Endothelial cell of umbilical vein (primary cell): ENCODE results near the gene GRM5. TPM values are rescaled to one million over a fixed set of nuclear protein-coding genes. Genes with fewer than 3 reads are reported as not detected.
"Not testable (repeated sequence)": the region's sequence is repeated elsewhere in the genome, so short reads cannot be mapped to it uniquely, and the experiment has no call there.

Source experiments
- BruUV-seq: library from RNA; stranded (reverse); fragments of 400-500 nt; replicated peaks from 2 replicates; lab custom pipeline; 2021; lab: Mats Ljungman, UMichigan
- CTCF ChIA-PET: fragments of 300-600, 350-600 bp; sonication (Branson Sonifier 250); formaldehyde crosslinking; loops from one replicate; lab custom pipeline; 2021; ENCODE audit warnings: antibody characterized with exemption, inconsistent platforms; lab: Charles Lee
- POLR2A ChIA-PET: fragments of 300-600, 350-600 bp; sonication (Branson Sonifier 250); formaldehyde crosslinking; loops from one replicate; lab custom pipeline; 2021; ENCODE audit warnings: antibody characterized with exemption, inconsistent platforms; lab: Charles Lee
- DNase-seq: peaks from one replicate; pipeline ENCODE4 v3.0.0-alpha.2; 2011; ENCODE audit warnings: low read depth, low spot score
- FAIRE-seq: peaks from 2 replicates; lab custom pipeline; 2011; peaks lifted over from hg19 to GRCh38; lab: Jason Lieb, UNC
- H2AFZ ChIP-seq: 2 replicates; pipeline ENCODE4 v1.6.0; 2012; ENCODE audit warnings: low read depth, low read length, control low read depth, inconsistent platforms
- H3K27ac ChIP-seq: 2 replicates; pipeline ENCODE4 v1.5.1; 2011; ENCODE audit warnings: low read depth, mild to moderate bottlenecking, control low read depth, low read length, moderate library complexity; ENCODE audit not compliant: insufficient read depth
- H3K27me3 ChIP-seq, 2 experiments: 2 replicates each; pipeline versions ENCODE4 v1.6.0 to v1.6.1; 2011; ENCODE audit warnings: low read length in 2 of 2, mixed read lengths in 1 of 2; ENCODE audit not compliant: control insufficient read depth in 2 of 2, insufficient read depth in 2 of 2
- H3K36me3 ChIP-seq, 2 experiments: 2 replicates in 1 of 2; 3 replicates in 1 of 2; pipeline ENCODE4 v1.5.1; 2011; ENCODE audit warnings: low read length in 2 of 2, mild to moderate bottlenecking in 1 of 2, moderate library complexity in 1 of 2; ENCODE audit not compliant: control insufficient read depth in 2 of 2, insufficient read depth in 2 of 2; ENCODE audit errors: extremely low read depth in 1 of 2
- H3K4me1 ChIP-seq: 3 replicates; pipeline ENCODE4 v1.5.1; 2011; ENCODE audit warnings: mild to moderate bottlenecking, low read length; ENCODE audit not compliant: control insufficient read depth, insufficient read depth; ENCODE audit errors: extremely low read depth
- H3K4me2 ChIP-seq: 2 replicates; pipeline ENCODE4 v1.6.1; 2011; ENCODE audit warnings: low read length, control low read depth, mixed read lengths; ENCODE audit not compliant: insufficient read depth
- H3K4me3 ChIP-seq, 3 experiments: fragments of 200-600 bp in 1 of 3; sonication (generic), shearing (Covaris generic) in 1 of 3; replicated peaks in 1 of 3; 2 replicates each; pipeline ENCODE4 v1.5.1; 2011 to 2016; ENCODE audit warnings: control low read depth in 3 of 3, low read length in 3 of 3, mild to moderate bottlenecking in 2 of 3, inconsistent platforms in 1 of 3, low read depth in 1 of 3, moderate library complexity in 1 of 3; ENCODE audit not compliant: insufficient read depth in 1 of 3
- H3K79me2 ChIP-seq: 2 replicates; pipeline ENCODE4 v1.6.0; 2012; ENCODE audit warnings: low read length, inconsistent platforms; ENCODE audit not compliant: control insufficient read depth, insufficient read depth
- H3K9ac ChIP-seq: replicated peaks from 2 replicates; pipeline ENCODE3; 2011; ENCODE audit warnings: low read length, control low read depth; ENCODE audit not compliant: insufficient read depth; ENCODE audit errors: extremely low read depth
- H3K9me1 ChIP-seq: replicated peaks from 3 replicates; pipeline ENCODE4 v1.6.0; 2011; ENCODE audit warnings: mild to moderate bottlenecking, low read length; ENCODE audit not compliant: control insufficient read depth, insufficient read depth; ENCODE audit errors: extremely low read depth
- H3K9me3 ChIP-seq: replicated peaks from 2 replicates; pipeline ENCODE4 v1.5.1; 2012; ENCODE audit warnings: low read length, inconsistent platforms; ENCODE audit not compliant: control insufficient read depth, insufficient read depth
- H4K20me1 ChIP-seq: replicated peaks from 2 replicates; pipeline ENCODE3; 2011; ENCODE audit warnings: mild to moderate bottlenecking, low read length; ENCODE audit not compliant: control insufficient read depth, insufficient read depth; ENCODE audit errors: extremely low read depth
- CTCF ChIP-seq, 2 donors: IDR thresholded peaks; 1 replicate in 1 of 2; 2 replicates in 1 of 2; pipeline ENCODE4 v1.5.1; 2011; ENCODE audit warnings: low read length in 2 of 2, mild to moderate bottlenecking in 2 of 2, moderate library complexity in 2 of 2, control low read depth in 1 of 2, inconsistent platforms in 1 of 2, low read depth in 1 of 2; ENCODE audit not compliant: insufficient read depth in 1 of 2; ENCODE audit errors: extremely low read depth in 1 of 2
- EZH2 ChIP-seq: IDR thresholded peaks from 2 replicates; pipeline ENCODE4 v1.6.1; 2012; ENCODE audit warnings: borderline replicate concordance, low read depth, mild to moderate bottlenecking, moderate library complexity, low read length, inconsistent platforms; ENCODE audit not compliant: severe bottlenecking
- FOS ChIP-seq: IDR thresholded peaks from 2 replicates; pipeline ENCODE4 v1.6.1; 2011; ENCODE audit warnings: mild to moderate bottlenecking, low read length, moderate library complexity, borderline replicate concordance; ENCODE audit not compliant: insufficient read depth
- GATA2 ChIP-seq: IDR thresholded peaks from 2 replicates; pipeline ENCODE4 v1.7.0; 2011; ENCODE audit warnings: low read depth, mild to moderate bottlenecking, moderate library complexity, mixed read lengths, low read length; ENCODE audit not compliant: insufficient read length, insufficient read depth
- JUN ChIP-seq: IDR thresholded peaks from 2 replicates; pipeline ENCODE4 v1.6.1; 2011; ENCODE audit warnings: borderline replicate concordance, low read depth; ENCODE audit not compliant: insufficient read length, insufficient read depth
- POLR2A ChIP-seq: IDR thresholded peaks from 2 replicates; pipeline ENCODE4 v1.6.1; 2012; ENCODE audit warnings: low read depth, mild to moderate bottlenecking, control low read depth, low read length
- dilution Hi-C: fragments of 300-500 bp; cut with MboI; formaldehyde crosslinking; loops from one replicate; pipeline ENCODE4 v1.15.0; 2019; ENCODE audit warnings: low sequenced_read_pairs; ENCODE audit not compliant: extremely low pct_ligation_motif_present
- intact Hi-C: fragments of 100-400 bp; cut with micrococcal nuclease; formaldehyde crosslinking; loops from one replicate; pipeline ENCODE4 v1.10.0; 2022
- polyA plus RNA-seq, 4 experiments: library from polyadenylated mRNA; depleted of rRNA in 3 of 4; stranded (reverse) in 3 of 4; unstranded in 1 of 4; fragments of >200 nt; gene quantifications; 2 replicates each; pipeline versions ENCODE4 v1.2.1 to v1.2.3, GENCODE V29; 2011 to 2012; ENCODE audit warnings: missing spikeins in 1 of 4
- total RNA-seq: library from RNA; stranded (reverse); gene quantifications from 2 replicates; pipeline ENCODE4 v1.2.3, GENCODE V29; 2021
- TF ChIP-seq, protein P1 (sequence below): IDR thresholded peaks from 2 replicates; pipeline ENCODE4 v1.6.1; 2011; ENCODE audit not compliant: insufficient read depth, insufficient read length

Gene GRM5
- total and polyA plus RNA-seq, 2 donors (not counting 3 experiments of a cell fraction or from before 2014, with no cell fraction given): 0.10 to 0.11 TPM

DNA sequence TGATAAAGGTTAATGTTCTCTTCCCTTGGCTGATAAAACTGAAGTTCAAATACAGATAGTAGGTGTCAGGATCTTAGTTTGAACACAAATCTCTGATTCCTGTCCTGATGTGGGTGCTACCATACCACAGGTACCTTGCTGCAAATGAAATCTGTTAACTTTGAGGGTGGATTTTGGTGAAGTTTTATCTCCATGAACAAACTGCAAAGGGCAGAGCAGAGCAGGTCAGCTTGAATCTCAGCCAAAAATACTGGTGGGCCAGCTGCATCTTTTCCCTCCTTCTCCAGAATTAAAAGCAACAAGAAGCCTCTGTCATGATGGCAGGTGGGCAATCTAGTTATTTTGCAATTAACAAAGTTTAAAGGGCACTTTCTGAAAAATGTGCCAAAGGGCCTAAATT, 214.2 kb downstream of the GRM5 start:
- dilution Hi-C loops, H3K4me3 ChIP-seq, H3K9me3 ChIP-seq, H3K36me3 ChIP-seq, H4K20me1 ChIP-seq, H2AFZ ChIP-seq, BruUV-seq, DNase-seq, H3K9ac ChIP-seq, H3K9me1 ChIP-seq, H3K79me2 ChIP-seq, H3K4me1 ChIP-seq, H3K27ac ChIP-seq, POLR2A ChIA-PET, H3K27me3 ChIP-seq, intact Hi-C loops, H3K4me2 ChIP-seq, CTCF ChIA-PET: not testable (repeated sequence)
- FAIRE-seq: peak; percentile 48

DNA sequence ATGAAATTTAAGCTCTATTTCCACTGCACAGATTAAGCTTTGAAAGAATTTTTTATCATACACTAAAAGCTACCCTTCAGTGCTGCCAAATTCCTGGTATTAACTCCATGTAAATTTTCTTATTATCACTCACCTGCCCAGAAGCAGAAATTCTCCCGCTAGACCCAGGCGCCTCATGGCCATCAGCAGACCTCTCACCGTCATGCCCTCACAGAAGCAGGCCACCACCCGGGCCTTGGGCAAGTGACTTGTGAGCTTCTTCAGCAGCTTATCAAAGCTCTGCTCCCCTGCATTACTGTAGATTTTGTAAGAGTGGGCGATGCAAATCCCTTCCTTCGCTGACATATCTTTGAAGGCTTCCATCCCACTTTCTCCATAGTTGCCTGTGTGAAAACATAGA, 216.0 kb downstream of the GRM5 start:
- FAIRE-seq, H3K4me3 ChIP-seq, DNase-seq, H3K4me2 ChIP-seq, H3K4me1 ChIP-seq, H2AFZ ChIP-seq, H3K9ac ChIP-seq, dilution Hi-C loops, H3K79me2 ChIP-seq, H3K9me3 ChIP-seq, H3K36me3 ChIP-seq, POLR2A ChIA-PET, intact Hi-C loops, BruUV-seq, H3K27ac ChIP-seq, CTCF ChIA-PET, H3K9me1 ChIP-seq, H3K27me3 ChIP-seq, H4K20me1 ChIP-seq: not testable (repeated sequence)

GRCh38 chr11:88849368-88849767, 216.4 kb downstream of the GRM5 start:
- ChIA-PET POLR2A (no interaction called here), CTCF (no interaction called here)
- Histone ChIP-seq H3K9me3 (no peaks in the 10 kb centered on the region), H3K9me1 (no peaks in the 10 kb centered on the region), H3K4me1 (no peaks in the 10 kb centered on the region), H3K27ac (no peak overlapping the region), H3K9ac (no peak overlapping the region), H3K27me3 (no peaks in the 10 kb centered on the region), H2AFZ (no peak overlapping the region), H3K4me3 (no peak overlapping the region), H4K20me1 (no peaks in the 10 kb centered on the region), H3K79me2 (no peaks in the 10 kb centered on the region), H3K4me2 (no peak overlapping the region), H3K36me3 (no peaks in the 10 kb centered on the region)
- intact Hi-C loops (no loop called here), dilution Hi-C loops (no loop called here)
- TF ChIP-seq POLR2A (no peak), JUN (no peak), FOS (no peak), EZH2 (no peak), GATA2 (no peak), CTCF (IDR thresholded peaks at IDR 0.05; ENCODE audit: extremely low read depth in 1 of 2, insufficient read depth in 1 of 2, low read depth in 1 of 2, low read length in 2 of 2) (no peak)
- TF ChIP-seq, protein P1, sequence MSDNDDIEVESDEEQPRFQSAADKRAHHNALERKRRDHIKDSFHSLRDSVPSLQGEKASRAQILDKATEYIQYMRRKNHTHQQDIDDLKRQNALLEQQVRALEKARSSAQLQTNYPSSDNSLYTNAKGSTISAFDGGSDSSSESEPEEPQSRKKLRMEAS: no peak
- no TSS peak for BruUV-seq
- no peak for DNase-seq
- FAIRE-seq: no peak
